ENCODE measurements around the gene MGMT.

- TF ChIP-seq CTCF (IDR thresholded peaks at IDR 0.05): no peak
- no peak for TF ChIP-seq FOXJ3 (CRISPR knock-in tag; IDR thresholded peaks at IDR 0.05)
- no peak for TF ChIP-seq USF2 (IDR thresholded peaks at IDR 0.05; ENCODE audit: borderline replicate concordance, low read depth, low read length)
- no peak for TF ChIP-seq POLR2AphosphoS5 (IDR thresholded peaks at IDR 0.05; ENCODE audit: low read depth, low read length)
- TF ChIP-seq TAF1 (IDR thresholded peaks at IDR 0.05; ENCODE audit: borderline replicate concordance, low read depth, low read length): no peak
- TF ChIP-seq NFIC (IDR thresholded peaks at IDR 0.05; ENCODE audit: borderline replicate concordance): no peak
- no peak for TF ChIP-seq SIN3A (IDR thresholded peaks at IDR 0.05; ENCODE audit: borderline replicate concordance, low read depth, low read length)
- TF ChIP-seq RAD21 (IDR thresholded peaks at IDR 0.05; ENCODE audit: low read length): no peak
- TF ChIP-seq PBX3 (IDR thresholded peaks at IDR 0.05): no peak
Observed at GRCh38 chr10:129533281-129533680, 66.2 kb downstream of the MGMT start.

Measured in SK-N-SH (cell line).